ENCODE measurements around the gene HTR3D. TPM values are rescaled to one million over a fixed set of nuclear protein-coding genes. Genes with fewer than 3 reads are reported as not detected.
A peak's percentile ranks its signal among the peaks of the same experiment; 100 is the strongest.

The HTR3D gene
- total RNA-seq, 2 donors from 2014 or later = not detected

GRCh38 chr3:184042617-184043016 lies 11.1 kb downstream of the HTR3D start:
- H3K36me3 ChIP-seq = no peaks in the 10 kb centered on the region
- DNase-seq = no peak
- no peak overlapping the region for H3K4me3 ChIP-seq
- TF ChIP-seq CTCF (IDR thresholded peaks at IDR 0.05) = no peak
- H3K27ac ChIP-seq = no peak overlapping the region
- H3K27me3 ChIP-seq = no peaks in the 10 kb centered on the region
- H3K9me3 ChIP-seq = no peaks in the 10 kb centered on the region
- no peaks in the 10 kb centered on the region for H3K4me1 ChIP-seq
- intact Hi-C loops (cut with DNase I) = loop anchor here (10.0 kb wide), 1 partner anchor 242 kb away; no protein-coding TSS in a partner anchor
- no peak overlapping the region for H3K9ac ChIP-seq (ENCODE audit: low read depth in 2 of 2, low read length in 2 of 2)

- no peaks in the 10 kb centered on the region for H3K27me3 ChIP-seq
- no peak overlapping the region for H3K9ac ChIP-seq (ENCODE audit: low read depth in 2 of 2, low read length in 2 of 2)
- no peaks in the 10 kb centered on the region for H3K36me3 ChIP-seq
- H3K27ac ChIP-seq = no peak overlapping the region
- no peak overlapping the region for H3K4me3 ChIP-seq
- DNase-seq = no peak
- no peaks in the 10 kb centered on the region for H3K9me3 ChIP-seq
- H3K4me1 ChIP-seq = no peaks in the 10 kb centered on the region
- no peak for TF ChIP-seq CTCF (IDR thresholded peaks at IDR 0.05)
- intact Hi-C loops (cut with DNase I) = loop anchor here (10.0 kb wide), 1 partner anchor 239 kb away; no protein-coding TSS in a partner anchor
Measured at GRCh38 chr3:184045995-184046394, 14.5 kb downstream of the HTR3D start.

GRCh38 chr3:184050217-184050847 lies 18.8 kb downstream of the HTR3D start:
- no peaks in the 10 kb centered on the region for H3K36me3 ChIP-seq
- H3K9me3 ChIP-seq = no peaks in the 10 kb centered on the region
- no peak overlapping the region for H3K4me3 ChIP-seq
- H3K9ac ChIP-seq (ENCODE audit: low read depth in 2 of 2, low read length in 2 of 2) = no peak overlapping the region
- intact Hi-C loops (cut with DNase I) = no loop called here
- no peaks in the 10 kb centered on the region for H3K27me3 ChIP-seq
- no peak overlapping the region for H3K27ac ChIP-seq
- peak; percentile 21 for DNase-seq
- TF ChIP-seq CTCF (IDR thresholded peaks at IDR 0.05) = no peak
- H3K4me1 ChIP-seq = no peaks in the 10 kb centered on the region

- no peak for TF ChIP-seq CTCF (IDR thresholded peaks at IDR 0.05)
- DNase-seq = no peak
- no peaks in the 10 kb centered on the region for H3K4me1 ChIP-seq
- no peak within 1 kb of the TSS for H3K9ac ChIP-seq (ENCODE audit: low read depth in 2 of 2, low read length in 2 of 2)
- no peak within 1 kb of the TSS for H3K4me3 ChIP-seq
- no peak within 1 kb of the TSS for H3K27ac ChIP-seq
- H3K27me3 ChIP-seq = no peaks in the 10 kb centered on the region
- H3K9me3 ChIP-seq = no peaks in the 10 kb centered on the region
- intact Hi-C loops (cut with DNase I) = no loop called here
- H3K36me3 ChIP-seq = no peaks in the 10 kb centered on the region
Measured at GRCh38 chr3:184052767-184053166, 21.2 kb downstream of the HTR3D start, which contains the start of gene HTR3C. TSS of gene HTR3C (plus strand) at chr3:184053047. CDS start at chr3:184053081, 34 bp downstream.

- no peak for DNase-seq
- TF ChIP-seq CTCF (IDR thresholded peaks at IDR 0.05) = no peak
- Histone ChIP-seq H3K36me3 (no peaks in the 10 kb centered on the region), H3K27me3 (no peaks in the 10 kb centered on the region), H3K4me1 (no peaks in the 10 kb centered on the region), H3K9ac (ENCODE audit: low read depth in 2 of 2, low read length in 2 of 2) (no peak overlapping the region), H3K27ac (no peak overlapping the region), H3K9me3 (no peaks in the 10 kb centered on the region), H3K4me3 (no peak overlapping the region)
- intact Hi-C loops (cut with DNase I) = no loop called here
Measured at GRCh38 chr3:184058029-184058428, 26.5 kb downstream of the HTR3D start.

Measured in colonic mucosa (tissue), 4 donors.